Measurements from ENCODE around the gene ATP5MK.
"Not testable (repeated sequence)": the region's sequence is repeated elsewhere in the genome, so short reads cannot be mapped to it uniquely, and the experiment has no call there.

Gene ATP5MK

DNA sequence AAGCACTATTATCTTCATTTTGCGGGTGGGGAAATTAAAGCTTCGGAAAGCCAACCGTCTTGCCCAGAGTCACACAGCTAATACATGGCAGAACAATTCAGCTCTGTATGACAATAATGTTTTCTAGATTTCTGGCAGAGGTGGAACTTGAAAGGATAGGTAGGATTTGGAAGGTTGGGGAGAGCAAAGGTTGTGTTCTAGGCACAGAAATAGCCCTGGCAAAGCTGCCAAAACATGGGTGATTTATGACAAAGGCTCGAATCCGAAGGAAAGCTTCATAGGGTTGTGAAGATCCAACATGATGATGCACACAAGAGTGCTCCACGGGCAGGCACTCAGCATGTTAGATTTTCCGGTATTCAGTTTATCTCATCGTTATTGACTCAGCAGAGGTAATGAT lies 19.3 kb upstream of the ATP5MK start:
- no peak for DNase-seq

GRCh38 chr10:103413564-103413963 lies 17.3 kb upstream of the ATP5MK start:
- no peak for DNase-seq

DNA sequence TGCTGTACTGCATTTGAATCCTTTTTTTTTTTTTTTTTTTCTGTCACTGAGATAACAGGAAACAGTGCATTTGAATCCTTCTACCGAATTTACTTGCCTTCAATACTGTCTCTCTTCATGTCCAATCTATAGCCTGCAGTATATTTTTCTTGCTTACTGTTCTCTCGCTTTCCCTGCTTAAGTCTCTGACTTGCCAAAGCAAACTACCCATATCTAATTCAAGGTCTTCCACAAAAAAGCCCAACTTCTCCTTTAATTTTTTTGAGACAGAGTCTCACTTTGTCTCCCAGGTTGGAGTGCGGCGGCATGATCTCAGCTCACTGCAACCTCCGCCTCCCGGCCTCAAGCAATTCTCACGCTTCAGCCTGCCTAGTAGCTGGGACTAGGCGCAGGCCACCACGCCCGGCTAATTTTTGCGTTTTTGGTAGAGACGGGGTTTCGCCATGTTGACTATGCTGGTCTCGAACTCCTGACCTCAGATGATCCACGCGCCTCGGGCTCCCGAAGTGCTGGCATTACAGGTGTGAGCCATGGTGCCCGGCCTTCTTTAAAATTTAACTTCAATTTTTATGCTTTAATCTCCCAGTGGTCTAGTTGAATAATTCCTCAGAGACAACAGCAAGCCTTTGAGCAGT lies 1.0 kb upstream of the ATP5MK start:
- no peak for DNase-seq

GRCh38 chr10:103396789-103397087 lies 463 bp upstream of the ATP5MK start:
- DNase-seq: no peak

DNA sequence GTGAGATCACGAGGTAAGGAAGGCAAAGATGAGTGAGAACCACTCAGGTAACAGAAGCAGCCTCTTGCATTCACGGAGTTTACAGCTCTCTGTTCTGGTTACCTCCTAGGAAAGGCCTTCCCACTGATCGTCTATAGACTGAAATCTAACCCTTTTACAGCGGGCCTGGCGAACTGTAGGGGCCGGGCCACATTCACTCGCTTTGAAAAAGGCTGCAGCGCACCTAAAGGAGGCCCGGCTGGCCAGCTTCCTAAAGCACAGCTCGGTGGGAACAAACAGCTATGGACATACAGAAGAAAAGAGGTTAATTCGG lies 565 bp downstream of the ATP5MK start:
- DNase-seq: no peak

- DNase-seq: no peak
Observed at GRCh38 chr10:103394180-103394579, 2.1 kb downstream of the ATP5MK start.

DNA sequence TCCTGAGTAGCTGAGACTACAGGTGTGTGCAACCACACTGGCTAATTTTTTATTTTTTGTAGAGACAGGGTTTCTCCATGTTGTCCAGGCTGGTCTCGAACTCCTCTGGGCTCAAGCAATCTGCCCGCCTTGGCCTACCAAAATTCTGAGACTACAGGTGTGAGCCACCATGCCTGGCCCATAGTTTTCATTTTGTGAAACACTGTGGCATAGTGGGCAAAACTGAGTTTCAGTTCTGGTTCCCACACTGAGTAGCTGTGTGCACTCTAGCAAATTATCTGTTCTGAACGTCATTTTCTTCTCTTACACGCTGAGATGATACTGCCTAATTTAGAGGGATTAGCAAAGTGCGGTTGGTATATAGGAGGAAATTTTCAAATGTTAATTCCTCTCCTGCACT lies 13.5 kb downstream of the ATP5MK start:
- no peak for DNase-seq

- DNase-seq: no peak
Observed at GRCh38 chr10:103374263-103374662, 22.0 kb downstream of the ATP5MK start.

DNA sequence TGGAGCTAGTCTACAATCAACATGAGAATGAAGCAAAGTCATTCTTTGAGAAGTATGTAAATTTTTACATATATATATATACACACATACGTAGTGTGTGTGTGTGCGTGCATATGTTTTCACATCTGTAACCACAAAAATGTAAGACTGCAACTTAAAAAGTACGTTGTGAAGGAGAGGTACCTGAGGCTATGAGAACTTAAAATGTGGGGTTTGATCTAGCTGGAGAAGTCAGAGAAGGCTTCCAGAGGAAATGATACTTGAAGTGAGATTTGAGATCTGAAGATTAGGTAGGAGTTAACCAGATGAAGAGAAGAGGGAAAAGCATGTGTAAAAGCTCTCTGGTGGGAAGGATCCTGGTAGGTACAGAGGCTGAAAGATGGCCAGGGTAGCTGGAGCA lies 22.7 kb downstream of the ATP5MK start:
- no peak for DNase-seq

DNA sequence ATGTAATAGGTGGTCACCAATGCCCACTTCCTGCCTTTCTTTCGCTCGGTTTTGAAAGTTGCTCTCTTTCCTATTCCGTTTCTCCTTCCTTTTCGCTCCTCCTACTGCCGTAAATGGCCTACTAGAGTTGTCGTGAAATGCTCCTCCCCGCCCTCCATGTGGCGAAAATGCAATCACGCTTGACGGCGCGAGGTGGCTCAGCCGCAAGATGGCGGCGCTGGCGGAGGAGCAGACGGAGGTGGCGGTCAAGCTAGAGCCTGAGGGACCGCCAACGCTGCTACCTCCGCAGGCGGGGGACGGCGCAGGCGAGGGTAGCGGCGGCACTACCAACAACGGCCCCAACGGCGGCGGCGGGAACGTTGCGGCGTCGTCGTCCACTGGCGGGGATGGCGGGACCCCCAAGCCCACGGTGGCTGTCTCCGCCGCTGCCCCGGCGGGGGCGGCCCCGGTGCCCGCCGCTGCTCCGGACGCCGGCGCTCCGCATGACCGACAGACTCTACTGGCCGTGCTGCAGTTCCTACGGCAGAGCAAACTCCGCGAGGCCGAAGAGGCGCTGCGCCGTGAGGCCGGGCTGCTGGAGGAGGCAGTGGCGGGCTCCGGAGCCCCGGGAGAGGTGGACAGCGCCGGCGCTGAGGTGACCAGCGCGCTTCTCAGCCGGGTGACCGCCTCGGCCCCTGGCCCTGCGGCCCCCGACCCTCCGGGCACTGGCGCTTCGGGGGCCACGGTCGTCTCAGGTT lies 28.3 kb downstream of the ATP5MK start, which contains the start of gene TAF5:
Gene TAF5, plus strand, starts transcription at position 195 of the 737 bp plus-strand sequence. Its CDS starts 14 bp downstream, at position 209.
- DNase-seq: peak; percentile 97

GRCh38 chr10:103367379-103367781 lies 28.9 kb downstream of the ATP5MK start:
- no peak for DNase-seq

DNA sequence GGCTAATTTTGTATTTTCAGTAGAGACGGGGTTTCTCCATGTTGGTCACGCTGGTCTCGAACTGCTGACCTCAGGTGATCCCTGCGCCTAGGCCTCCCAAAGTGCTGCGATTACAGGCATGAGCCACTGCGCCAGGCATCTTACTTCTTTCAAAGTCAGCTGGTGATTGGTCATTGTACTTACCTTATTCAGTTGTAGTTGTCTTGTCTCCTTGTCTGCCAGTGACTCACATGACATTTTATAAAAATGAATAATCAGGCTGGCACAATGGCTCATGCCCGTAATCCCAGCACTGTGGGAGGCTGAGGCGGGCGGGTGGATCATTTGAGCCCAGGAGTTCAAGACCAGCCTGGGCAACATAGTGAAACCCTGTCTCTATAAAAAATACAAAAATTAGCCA lies 35.5 kb downstream of the ATP5MK start:
- not testable (repeated sequence) for DNase-seq

DNA sequence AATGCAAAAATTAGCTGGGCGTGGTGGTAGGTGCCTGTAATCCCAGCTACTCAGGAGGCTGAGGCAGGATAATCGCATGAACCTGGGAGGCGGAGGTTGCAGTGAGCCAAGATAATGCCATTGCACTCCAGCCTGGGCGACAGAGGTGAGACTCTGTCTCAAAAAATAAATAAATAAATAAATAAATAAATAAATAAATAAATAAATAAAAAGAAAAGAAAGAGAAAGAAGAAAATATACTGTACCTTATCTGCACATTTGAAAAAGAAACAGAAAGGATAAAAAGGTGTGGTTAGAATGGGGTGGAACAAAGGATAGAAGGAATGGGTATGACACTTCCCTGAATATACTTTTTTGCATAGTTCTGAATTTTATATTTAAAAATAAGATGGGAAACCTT lies 36.8 kb downstream of the ATP5MK start:
- not testable (repeated sequence) for DNase-seq

DNA sequence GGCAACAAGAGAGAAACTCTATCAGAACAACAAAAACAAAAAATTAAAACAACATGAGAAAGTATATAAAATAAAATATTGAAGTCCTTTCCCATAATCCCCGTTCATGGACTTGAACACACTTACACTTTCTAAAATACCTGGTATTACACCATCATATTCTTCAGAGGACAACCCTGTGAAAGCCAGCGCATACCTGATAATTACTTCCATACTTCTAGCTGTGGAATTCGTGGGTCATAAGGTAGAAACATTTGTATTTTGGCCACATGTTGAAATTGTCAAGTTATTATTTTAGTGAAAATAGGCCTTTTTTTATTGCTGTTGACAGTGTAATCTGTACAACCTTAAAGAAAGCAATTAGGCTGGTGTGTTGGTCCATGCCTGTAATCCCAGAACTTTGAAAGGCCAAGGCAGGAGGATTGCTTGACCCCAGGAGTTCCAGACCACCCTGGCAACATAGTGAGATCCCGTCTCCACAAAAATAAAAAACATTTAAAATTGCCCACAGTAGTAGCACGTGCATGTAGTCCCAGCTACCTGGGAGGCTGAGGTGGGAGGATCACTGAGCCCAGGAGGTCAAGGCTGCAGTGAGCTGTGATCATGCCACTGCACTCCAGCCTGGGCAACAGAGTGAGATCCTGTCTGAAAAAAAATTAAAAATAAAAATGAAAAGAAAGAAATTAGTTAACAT lies 40.2 kb downstream of the ATP5MK start:
- no peak for DNase-seq

DNA sequence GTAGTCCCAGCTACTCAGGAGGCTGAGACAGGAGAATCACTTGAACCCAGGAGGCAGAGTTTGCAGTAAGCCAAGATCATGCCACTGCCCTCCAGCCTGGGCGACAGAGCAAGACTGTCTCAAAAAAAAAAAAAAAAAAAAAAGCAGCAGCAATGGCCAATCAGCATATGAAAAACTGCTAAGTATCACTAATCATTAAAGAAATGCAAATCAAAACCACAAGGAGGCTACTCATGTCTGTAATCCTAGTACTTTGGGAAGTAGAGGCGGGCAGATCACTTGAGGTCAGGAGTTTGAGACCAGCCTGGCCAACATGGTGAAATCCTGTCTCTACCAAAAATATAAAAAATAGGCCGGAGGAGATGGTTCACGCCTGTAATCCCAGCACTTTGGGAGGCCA lies 41.7 kb downstream of the ATP5MK start:
- DNase-seq: not testable (repeated sequence)

- DNase-seq: no peak
Observed at GRCh38 chr10:103353281-103353680, 43.0 kb downstream of the ATP5MK start.

- DNase-seq: peak; percentile 99
Observed at GRCh38 chr10:103350517-103351260, 45.6 kb downstream of the ATP5MK start, which contains the start of gene PCGF6. TSS of gene PCGF6 (minus strand) at chr10:103351140. CDS start at chr10:103351066, 74 bp downstream.

DNA sequence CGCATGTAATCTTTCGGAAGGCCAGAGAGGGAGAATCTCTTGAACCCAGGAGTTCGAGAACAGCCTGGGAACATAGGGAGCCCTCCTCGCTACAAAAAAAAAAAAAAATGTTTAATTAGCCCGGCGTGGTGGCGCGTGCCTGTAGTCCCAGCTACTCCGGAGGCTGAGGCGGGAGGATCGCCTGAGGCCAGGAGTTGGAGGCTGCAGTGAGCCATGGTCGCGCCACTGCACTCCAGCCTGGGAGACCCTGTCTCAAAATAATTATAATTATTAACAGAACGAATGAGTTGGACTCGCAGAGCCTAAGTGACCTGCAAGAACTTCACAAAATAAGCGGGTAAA lies 46.1 kb downstream of the ATP5MK start:
- DNase-seq: no peak
